Uterus (tissue), 4 donors: ENCODE measurements around the gene ZNF526. TPM values are rescaled to one million over a fixed set of nuclear protein-coding genes. Genes with fewer than 3 reads are reported as not detected.
A peak's percentile ranks its signal among the peaks of the same experiment; 100 is the strongest.

Experiments
- DNase-seq, 2 donors: peaks; one replicate each; pipeline ENCODE4 v3.0.0-alpha.2; 2019 to 2020
- H3K27ac ChIP-seq, 2 donors: fragments of 200-600 bp; sonication (generic); 1 replicate in 1 of 2; 2 replicates in 1 of 2; pipeline ENCODE4 v1.5.1; 2016 to 2018
- H3K27me3 ChIP-seq, 2 donors: fragments of 200-600 bp; sonication (generic); one replicate each; pipeline ENCODE4 v1.5.1; 2018 to 2019; ENCODE audit warnings: control low read depth in 1 of 2
- H3K36me3 ChIP-seq, 2 donors: fragments of 200-600 bp; sonication (generic); one replicate each; pipeline ENCODE4 v1.5.1; 2019; ENCODE audit warnings: control low read depth in 1 of 2
- H3K4me1 ChIP-seq, 2 donors: fragments of 200-600 bp; sonication (generic); one replicate each; pipeline ENCODE4 v1.5.1; 2018 to 2019; ENCODE audit warnings: control low read depth in 1 of 2
- H3K4me3 ChIP-seq, 2 donors: fragments of 200-600 bp; sonication (generic); 1 replicate in 1 of 2; 2 replicates in 1 of 2; pipeline ENCODE4 v1.5.1; 2018 to 2019; ENCODE audit warnings: mild to moderate bottlenecking in 1 of 2
- H3K9me3 ChIP-seq, 2 donors: fragments of 200-600 bp; sonication (generic); one replicate each; pipeline ENCODE4 v1.5.1; 2019; ENCODE audit warnings: control low read depth in 1 of 2
- CTCF ChIP-seq, 4 experiments: fragments of 200-600 bp in 2 of 4; fragments of 450-650 bp in 2 of 4; sonication (generic) in 2 of 4; IDR thresholded peaks; one replicate each; pipeline ENCODE4 v1.5.1; 2016 to 2019; ENCODE audit warnings: antibody characterized with exemption in 4 of 4, mild to moderate bottlenecking in 2 of 4, moderate library complexity in 1 of 4
- POLR2A ChIP-seq, 2 donors: fragments of 450-650 bp; IDR thresholded peaks; one replicate each; pipeline ENCODE4 v1.6.1; 2016; ENCODE audit warnings: antibody characterized with exemption in 2 of 2, mild to moderate bottlenecking in 1 of 2, moderate library complexity in 1 of 2
- intact Hi-C: fragments of 100-400 bp; cut with DNase I; formaldehyde crosslinking; loops from one replicate; pipeline ENCODE4 v1.15.1; 2023; ENCODE audit warnings: low total_unique reads
- total RNA-seq, 4 donors: library from RNA; depleted of rRNA in 3 of 4; stranded (reverse); fragments of >200 nt in 3 of 4; gene quantifications; one replicate each; pipeline versions ENCODE4 v1.1.0 to v1.2.4, GENCODE V29; 2014 to 2023
- donor health status: DM: yes; HTN: yes; CAD: no.

The ZNF526 gene
- total RNA-seq, 4 donors from 2014 or later = 1.0 to 20.6 (median 8.4) TPM

GRCh38 chr19:42233678-42234292 is 13.7 kb downstream of the ZNF526 start:
- no peaks in the 10 kb centered on the region for H3K9me3 ChIP-seq
- intact Hi-C loops = no loop called here
- H3K27ac ChIP-seq = no peak overlapping the region
- no peaks in the 10 kb centered on the region for H3K36me3 ChIP-seq
- H3K4me3 ChIP-seq = no peak overlapping the region
- TF ChIP-seq POLR2A (IDR thresholded peaks at IDR 0.05) (no peak), CTCF (IDR thresholded peaks at IDR 0.05) (no peak)
- H3K27me3 ChIP-seq = no peaks in the 10 kb centered on the region
- H3K4me1 ChIP-seq = peaks cover 0 to 3% of the 10 kb centered on the region in 2 donors
- no peak for DNase-seq

GRCh38 chr19:42234364-42234763 is 14.3 kb downstream of the ZNF526 start:
- no peaks in the 10 kb centered on the region for H3K27me3 ChIP-seq
- H3K4me3 ChIP-seq = no peak overlapping the region
- no peak for DNase-seq
- no peak for TF ChIP-seq CTCF (IDR thresholded peaks at IDR 0.05)
- TF ChIP-seq POLR2A (IDR thresholded peaks at IDR 0.05) = no peak
- peaks cover 0 to 3% of the 10 kb centered on the region in 2 donors for H3K4me1 ChIP-seq
- H3K9me3 ChIP-seq = no peaks in the 10 kb centered on the region
- H3K27ac ChIP-seq = no peak overlapping the region
- no peaks in the 10 kb centered on the region for H3K36me3 ChIP-seq
- intact Hi-C loops = no loop called here

GRCh38 chr19:42235181-42235580 is 15.1 kb downstream of the ZNF526 start:
- Histone ChIP-seq H3K27me3 (no peaks in the 10 kb centered on the region), H3K27ac (no peak overlapping the region), H3K4me3 (no peak overlapping the region), H3K4me1 (no peaks in the 10 kb centered on the region), H3K9me3 (no peaks in the 10 kb centered on the region), H3K36me3 (no peaks in the 10 kb centered on the region)
- TF ChIP-seq POLR2A (IDR thresholded peaks at IDR 0.05) = no peak
- TF ChIP-seq CTCF (IDR thresholded peaks at IDR 0.05) = no peak
- no peak for DNase-seq
- intact Hi-C loops = no loop called here

GRCh38 chr19:42239544-42240220 is 19.6 kb downstream of the ZNF526 start:
- no peaks in the 10 kb centered on the region for H3K36me3 ChIP-seq
- no peak for TF ChIP-seq POLR2A (IDR thresholded peaks at IDR 0.05)
- TF ChIP-seq CTCF (IDR thresholded peaks at IDR 0.05) = no peak
- intact Hi-C loops = no loop called here
- H3K9me3 ChIP-seq = no peaks in the 10 kb centered on the region
- no peaks in the 10 kb centered on the region for H3K27me3 ChIP-seq
- H3K27ac ChIP-seq = no peak overlapping the region
- H3K4me3 ChIP-seq = no peak overlapping the region
- peaks cover 0 to 6% of the 10 kb centered on the region in 2 donors for H3K4me1 ChIP-seq
- no peak for DNase-seq

- intact Hi-C loops = no loop called here
Measured at GRCh38 chr19:42241279-42241678, 21.2 kb downstream of the ZNF526 start.

More at GRCh38 chr19:42241279-42241678, 21.2 kb downstream of the ZNF526 start:
- Histone ChIP-seq H3K27ac (peak overlapping the region; percentile 86 to 95), H3K4me3 (peak overlapping the region in 1 of 2 donors; percentile 81), H3K9me3 (no peaks in the 10 kb centered on the region), H3K4me1 (peaks cover 4 to 15% of the 10 kb centered on the region in 2 donors), H3K36me3 (no peaks in the 10 kb centered on the region), H3K27me3 (no peaks in the 10 kb centered on the region)
- TF ChIP-seq CTCF (IDR thresholded peaks at IDR 0.05) = no peak
- no peak for TF ChIP-seq POLR2A (IDR thresholded peaks at IDR 0.05)
- DNase-seq = no peak
